Suprapubic skin (tissue), 4 donors: ENCODE results near the gene FOXK1. TPM values are rescaled to one million over a fixed set of nuclear protein-coding genes. Genes with fewer than 3 reads are reported as not detected.

Experiments used
- DNase-seq, 2 donors: peaks; one replicate each; pipeline ENCODE4 v3.0.0-alpha.2; 2019; ENCODE audit warnings: low spot score in 2 of 2
- H3K27ac ChIP-seq: fragments of 200-600 bp; sonication (generic); one replicate; pipeline ENCODE4 v1.5.1; 2019
- H3K27me3 ChIP-seq: fragments of 200-600 bp; sonication (generic); one replicate; pipeline ENCODE4 v1.5.1; 2019
- H3K36me3 ChIP-seq: fragments of 200-600 bp; sonication (generic); one replicate; pipeline ENCODE4 v1.5.1; 2019
- H3K4me1 ChIP-seq: fragments of 200-600 bp; sonication (generic); one replicate; pipeline ENCODE4 v1.5.1; 2019
- H3K4me3 ChIP-seq: fragments of 200-600 bp; sonication (generic); one replicate; pipeline ENCODE4 v1.5.1; 2019; ENCODE audit warnings: mild to moderate bottlenecking
- H3K9me3 ChIP-seq: fragments of 200-600 bp; sonication (generic); one replicate; pipeline ENCODE4 v1.5.1; 2019
- CTCF ChIP-seq, 2 donors: fragments of 200-600 bp in 1 of 2; fragments of 450-650 bp in 1 of 2; sonication (generic) in 1 of 2; IDR thresholded peaks; one replicate each; pipeline ENCODE4 v1.5.1; 2016 to 2019; ENCODE audit warnings: antibody characterized with exemption in 2 of 2, mild to moderate bottlenecking in 1 of 2, moderate library complexity in 1 of 2
- EP300 ChIP-seq: sonication (generic); formaldehyde crosslinking; IDR thresholded peaks from one replicate; pipeline ENCODE4 v1.6.1; 2017; ENCODE audit warnings: antibody characterized with exemption
- POLR2A ChIP-seq, 2 donors: fragments of 450-650 bp; IDR thresholded peaks; one replicate each; pipeline ENCODE4 v1.6.1; 2017; ENCODE audit warnings: antibody characterized with exemption in 2 of 2, mild to moderate bottlenecking in 2 of 2, moderate library complexity in 2 of 2
- POLR2AphosphoS5 ChIP-seq, 3 donors: sonication (generic); formaldehyde crosslinking; IDR thresholded peaks; one replicate each; pipeline ENCODE4 v1.6.1; 2017; ENCODE audit warnings: antibody characterized with exemption in 3 of 3
- WGBS: methylation state at CpG from one replicate; pipeline ENCODE4 v1.1.5; 2018; 5-methylcytosine and 5-hydroxymethylcytosine counted together
- total RNA-seq, 4 donors: library from RNA; depleted of rRNA; stranded (reverse); fragments of >200 nt; gene quantifications; one replicate each; pipeline ENCODE4 v1.1.0, GENCODE V29; 2016

The FOXK1 gene
- total RNA-seq, 4 donors from 2014 or later = 37.5 to 68.5 (median 46.6) TPM

- H3K9me3 ChIP-seq = no peaks in the 10 kb centered on the region
- DNase-seq = no peak
- H3K27me3 ChIP-seq = no peaks in the 10 kb centered on the region
- peaks cover 9% of the 10 kb centered on the region for H3K4me1 ChIP-seq
- H3K36me3 ChIP-seq = peaks cover 15% of the 10 kb centered on the region
- WGBS = 68% methylated on average over 9 of the region's 9 CpGs
- no peak for TF ChIP-seq CTCF (IDR thresholded peaks at IDR 0.05)
- no peak for TF ChIP-seq EP300
- no peak for TF ChIP-seq POLR2AphosphoS5 (IDR thresholded peaks at IDR 0.05)
- no peak for TF ChIP-seq POLR2A (IDR thresholded peaks at IDR 0.05)
- H3K27ac ChIP-seq = no peak overlapping the region
- H3K4me3 ChIP-seq = no peak overlapping the region
Observed at GRCh38 chr7:4770886-4771285, 88.8 kb downstream of the FOXK1 start.

GRCh38 chr7:4771737-4772136, 89.6 kb downstream of the FOXK1 start:
- Histone ChIP-seq H3K27ac (no peak overlapping the region), H3K9me3 (no peaks in the 10 kb centered on the region), H3K4me3 (no peak overlapping the region), H3K27me3 (no peaks in the 10 kb centered on the region), H3K36me3 (peaks cover 15% of the 10 kb centered on the region), H3K4me1 (peaks cover 16% of the 10 kb centered on the region)
- TF ChIP-seq POLR2A (IDR thresholded peaks at IDR 0.05) = no peak
- no peak for TF ChIP-seq CTCF (IDR thresholded peaks at IDR 0.05)
- DNase-seq = no peak
- WGBS = 68% methylated on average over 6 of the region's 9 CpGs

- TF ChIP-seq POLR2A (IDR thresholded peaks at IDR 0.05) = no peak
- no peak for TF ChIP-seq CTCF (IDR thresholded peaks at IDR 0.05)
- no peak for TF ChIP-seq POLR2AphosphoS5 (IDR thresholded peaks at IDR 0.05)
- TF ChIP-seq EP300 = no peak
- WGBS = 87% methylated on average over 5 of the region's 6 CpGs
- H3K27ac ChIP-seq = no peak overlapping the region
Observed at GRCh38 chr7:4772306-4772705, 90.2 kb downstream of the FOXK1 start.

GRCh38 chr7:4774007-4774406, 91.9 kb downstream of the FOXK1 start:
- H3K36me3 ChIP-seq = peaks cover 10% of the 10 kb centered on the region
- no peak for TF ChIP-seq POLR2AphosphoS5 (IDR thresholded peaks at IDR 0.05)
- no peak for TF ChIP-seq EP300
- no peak for TF ChIP-seq CTCF (IDR thresholded peaks at IDR 0.05)
- no peak for TF ChIP-seq POLR2A (IDR thresholded peaks at IDR 0.05)
- H3K4me1 ChIP-seq = peaks cover 32% of the 10 kb centered on the region
- no peak for DNase-seq
- no peak overlapping the region for H3K4me3 ChIP-seq
- 91% methylated on average over 12 of the region's 12 CpGs for WGBS
- H3K27me3 ChIP-seq = no peaks in the 10 kb centered on the region
- no peaks in the 10 kb centered on the region for H3K9me3 ChIP-seq
- no peak overlapping the region for H3K27ac ChIP-seq

More at GRCh38 chr7:4772306-4772705, 90.2 kb downstream of the FOXK1 start:
- Histone ChIP-seq H3K4me1 (peaks cover 22% of the 10 kb centered on the region), H3K4me3 (no peak overlapping the region), H3K9me3 (no peaks in the 10 kb centered on the region), H3K36me3 (peaks cover 10% of the 10 kb centered on the region), H3K27me3 (no peaks in the 10 kb centered on the region)
- DNase-seq = no peak

- H3K4me3 ChIP-seq = peak overlapping the region; percentile 77
- H3K27ac ChIP-seq = peak overlapping the region; percentile 98
- 9% methylated on average over 19 of the region's 24 CpGs for WGBS
- peaks cover 11% of the 10 kb centered on the region for H3K36me3 ChIP-seq
- no peak for DNase-seq
- no peaks in the 10 kb centered on the region for H3K9me3 ChIP-seq
- TF ChIP-seq EP300 = no peak
- no peak for TF ChIP-seq POLR2A (IDR thresholded peaks at IDR 0.05)
- no peak for TF ChIP-seq CTCF (IDR thresholded peaks at IDR 0.05)
- no peak for TF ChIP-seq POLR2AphosphoS5 (IDR thresholded peaks at IDR 0.05)
- peaks cover 32% of the 10 kb centered on the region for H3K4me1 ChIP-seq
- H3K27me3 ChIP-seq = no peaks in the 10 kb centered on the region
Observed at GRCh38 chr7:4774658-4775249, 92.7 kb downstream of the FOXK1 start.
